Activated CD4-positive, alpha-beta T cell treated with anti-CD3 and anti-CD28 coated beads, Interleukin-2, amount 50 U/mL, for 24 hours (primary cell): ENCODE data around the gene ZMYND19.
A peak's percentile ranks its signal among the peaks of the same experiment; 100 is the strongest.
"Not testable (repeated sequence)": the region's sequence is repeated elsewhere in the genome, so short reads cannot be mapped to it uniquely, and the experiment has no call there.

Source experiments
- DNase-seq, 2 donors: peaks; one replicate each; pipeline ENCODE4 v3.0.0-alpha.2; 2020; ENCODE audit warnings: low read depth in 1 of 2, low spot score in 1 of 2

Gene ZMYND19

GRCh38 chr9:137589441-137590122 is 730 bp downstream of the ZMYND19 start:
- DNase-seq: no peak

- no peak for DNase-seq
Observed at GRCh38 chr9:137588891-137589290, 1.4 kb downstream of the ZMYND19 start.

GRCh38 chr9:137588311-137588710 is 2.0 kb downstream of the ZMYND19 start:
- DNase-seq: no peak

GRCh38 chr9:137586854-137587253 is 3.5 kb downstream of the ZMYND19 start:
- no peak for DNase-seq

GRCh38 chr9:137583957-137584356 is 6.4 kb downstream of the ZMYND19 start:
- no peak for DNase-seq

DNA sequence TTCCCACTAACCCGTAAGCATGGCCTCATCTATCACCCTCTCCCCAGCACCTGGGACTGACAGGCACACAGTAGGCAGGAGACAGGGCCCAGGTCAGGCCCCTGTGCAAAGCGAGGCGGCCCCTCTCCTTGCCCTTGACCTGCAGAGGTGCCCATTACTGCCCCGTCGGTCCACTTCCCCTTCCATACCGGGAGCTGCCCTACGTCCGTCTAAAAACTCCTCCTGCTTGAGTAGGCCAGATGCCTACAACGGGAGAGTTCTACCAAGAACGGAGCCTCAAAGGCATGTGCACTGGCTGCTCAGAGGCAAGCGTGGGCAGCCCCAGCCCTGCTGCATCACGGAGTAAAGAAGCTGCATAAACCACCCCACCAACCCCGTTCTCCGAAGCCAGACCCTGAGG is 7.0 kb downstream of the ZMYND19 start:
- no peak for DNase-seq

DNA sequence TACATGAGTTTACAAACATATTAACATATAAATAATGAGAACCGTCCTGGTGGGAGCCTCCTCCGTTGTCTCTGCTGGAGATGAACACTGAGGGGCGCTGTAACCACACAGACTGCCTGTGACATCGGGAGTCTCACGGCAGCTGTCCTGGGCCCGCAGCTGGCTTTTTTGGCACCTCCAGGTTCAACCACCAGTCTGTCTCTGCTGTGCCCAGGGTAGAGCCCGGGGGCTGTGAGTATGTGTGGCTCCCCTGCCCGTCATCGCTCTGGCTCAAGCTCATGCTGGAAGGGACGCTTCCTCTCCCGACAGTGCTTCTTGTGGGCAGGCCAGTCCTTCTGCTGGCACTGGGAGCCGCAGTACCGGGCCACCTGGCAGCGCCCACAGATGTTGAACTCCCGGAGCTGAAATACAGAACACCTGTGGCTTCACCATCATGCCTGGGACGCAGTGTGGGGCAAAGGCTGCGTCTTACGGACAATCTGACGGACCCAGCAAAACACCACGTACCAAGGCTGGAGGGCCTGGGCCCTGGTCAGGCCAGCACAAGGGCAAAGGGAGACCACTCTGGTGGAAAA is 7.9 kb downstream of the ZMYND19 start:
- DNase-seq: no peak

DNA sequence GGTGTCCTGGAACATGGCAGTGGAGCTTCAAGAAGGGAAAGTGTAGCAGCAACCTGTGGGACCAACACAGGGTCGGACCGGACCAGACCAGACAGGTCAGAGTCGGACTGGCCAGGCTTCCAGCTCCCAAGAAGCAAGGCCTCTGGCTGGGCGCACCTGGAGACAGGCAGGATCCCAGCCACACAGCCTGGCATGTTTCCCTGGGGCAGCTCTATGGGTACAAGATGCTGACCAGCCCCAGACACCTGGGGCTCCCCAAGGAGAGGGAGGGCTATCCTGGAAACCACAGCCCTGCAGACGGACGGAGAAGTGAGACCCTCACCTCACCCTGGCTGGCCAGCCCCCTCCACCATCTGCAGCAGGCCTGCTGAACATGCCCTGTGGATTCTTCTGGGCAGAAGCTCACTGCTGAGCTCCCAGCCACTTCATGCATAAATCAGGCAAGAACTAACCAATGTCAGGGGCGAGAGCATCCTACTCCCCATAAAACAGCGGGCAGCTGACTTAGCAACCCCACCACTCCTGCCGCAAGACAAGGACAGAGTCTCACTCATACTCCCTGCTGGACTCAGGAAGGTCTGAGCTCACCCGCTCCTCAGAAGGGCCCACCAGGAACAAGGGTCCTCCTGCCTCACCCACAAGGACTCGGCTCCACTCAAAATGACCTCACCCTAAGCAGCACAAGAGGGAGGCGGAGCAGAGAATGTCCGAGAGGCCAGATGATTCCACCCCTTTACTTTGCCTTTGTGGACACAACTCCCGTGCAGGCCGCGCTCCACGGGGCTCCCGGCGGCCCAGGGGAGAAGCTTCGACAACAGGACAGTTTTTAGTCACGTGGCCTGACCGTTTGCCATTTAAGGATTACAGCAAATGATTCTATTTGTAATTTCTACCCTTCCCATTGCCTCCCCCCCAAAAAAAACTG is 8.7 kb downstream of the ZMYND19 start:
- no peak for DNase-seq

DNA sequence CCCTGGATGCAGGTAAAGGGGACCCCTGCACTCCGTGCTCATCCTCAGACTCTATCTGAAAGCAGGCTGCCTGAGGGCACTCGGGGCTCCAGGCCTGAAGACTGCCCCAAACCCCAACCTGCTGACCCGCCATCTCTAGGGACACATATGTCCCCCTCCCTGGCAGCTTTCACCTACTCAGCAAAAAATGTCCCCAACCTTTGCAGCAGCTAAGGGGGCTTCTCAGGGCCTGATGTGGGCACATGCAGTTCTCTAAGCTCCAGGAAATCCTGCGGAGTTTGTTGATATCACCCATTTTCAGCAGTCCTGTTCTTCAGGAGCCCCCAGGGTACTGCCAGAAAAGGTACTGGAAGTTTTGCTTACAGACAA is 9.4 kb downstream of the ZMYND19 start:
- no peak for DNase-seq

DNA sequence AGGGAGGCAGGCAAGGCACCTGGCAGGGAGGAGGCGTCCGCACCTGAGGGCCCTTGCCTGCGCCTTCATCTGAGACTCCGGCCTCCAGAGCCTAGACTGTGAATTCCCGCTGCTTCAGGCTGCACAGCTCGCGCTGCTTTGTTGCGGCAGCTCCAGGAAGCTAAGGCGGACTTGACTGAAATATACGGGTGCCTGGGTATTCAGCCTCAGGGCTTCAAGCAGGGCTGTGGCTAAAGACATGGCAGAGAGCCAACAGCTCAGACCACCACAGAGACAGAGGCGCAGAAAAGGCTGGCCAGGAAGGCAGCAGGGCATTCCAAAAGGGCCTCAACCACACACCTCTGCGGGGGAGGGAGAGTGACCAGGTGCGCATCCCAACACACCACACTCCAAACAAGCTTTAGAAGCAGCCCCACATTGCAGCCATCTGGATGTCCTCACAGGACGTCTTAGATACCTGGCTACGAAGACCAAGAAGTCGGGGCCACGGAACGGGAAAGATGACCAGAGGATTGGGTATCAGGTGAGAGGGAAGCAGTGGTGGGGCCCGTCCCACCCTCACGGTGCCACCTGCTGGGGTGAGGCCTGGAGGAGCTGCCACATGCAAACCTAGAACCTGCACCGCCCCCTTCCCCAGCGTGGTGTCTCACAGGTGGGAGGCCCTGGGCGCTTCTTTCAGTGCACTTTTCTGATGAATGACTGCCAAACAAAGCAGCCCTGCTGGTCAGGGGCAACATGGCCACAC is 9.9 kb downstream of the ZMYND19 start:
- DNase-seq: no peak

DNA sequence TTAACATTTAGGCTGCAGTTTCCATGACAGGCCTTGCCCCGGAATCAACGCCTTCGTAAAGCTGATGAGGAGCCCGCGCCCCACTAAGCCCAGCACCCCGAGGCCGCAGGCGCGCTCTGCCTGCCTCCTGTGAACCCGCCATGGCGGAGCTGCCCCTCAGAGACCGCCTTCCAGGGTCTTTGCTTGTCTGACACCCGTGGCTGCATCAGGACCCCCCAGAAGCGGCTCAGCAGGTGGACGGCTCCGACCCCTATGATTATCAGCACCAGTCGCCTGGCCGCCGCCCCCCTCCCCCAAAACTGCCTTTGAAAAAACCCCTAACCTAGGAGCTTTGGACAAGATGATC is 11.1 kb downstream of the ZMYND19 start:
- no peak for DNase-seq

- peak; percentile 93 to 95 for DNase-seq
Observed at GRCh38 chr9:137578518-137579258, 11.6 kb downstream of the ZMYND19 start, which contains the start of gene DPH7. Gene DPH7 (minus strand): TSS chr9:137578925. CDS start chr9:137578777, 148 bp downstream.

GRCh38 chr9:137575716-137576411 is 14.4 kb downstream of the ZMYND19 start:
- no peak for DNase-seq

DNA sequence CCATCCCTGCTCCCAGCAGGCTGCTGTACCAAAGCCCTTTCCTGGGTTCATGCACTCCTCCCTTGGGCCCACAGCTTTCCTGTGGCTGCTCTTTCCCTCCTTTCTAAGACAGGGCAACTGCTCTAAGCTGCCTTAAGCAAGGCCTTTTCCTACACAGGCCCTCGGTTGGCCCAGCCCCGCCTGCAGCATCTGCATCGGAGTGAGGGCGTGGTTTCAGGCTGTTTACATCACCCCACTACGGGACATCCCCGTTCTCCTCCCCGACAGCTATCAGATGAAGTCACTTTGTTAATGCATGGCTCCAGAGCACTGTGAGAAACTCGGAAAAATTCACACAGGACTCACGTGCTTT is 15.0 kb downstream of the ZMYND19 start:
- no peak for DNase-seq

DNA sequence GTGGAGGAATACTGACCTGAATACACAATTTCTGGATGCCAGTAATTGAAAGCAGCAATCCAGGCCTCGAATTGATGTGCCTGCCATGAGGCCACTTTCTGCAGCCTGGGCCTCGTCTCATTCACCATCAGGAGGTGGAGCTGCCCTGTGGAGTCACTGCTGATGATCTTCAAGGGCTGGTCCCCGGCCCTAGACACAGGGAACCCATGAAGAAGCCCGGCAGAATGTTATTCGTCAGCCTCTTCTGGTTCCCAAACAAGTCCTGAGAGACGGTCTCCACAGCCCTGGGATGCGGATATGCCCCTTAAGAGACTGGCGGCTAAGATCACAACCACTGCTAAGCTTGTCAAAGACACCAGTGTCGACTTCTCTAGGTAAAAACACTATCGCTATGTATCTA is 16.1 kb downstream of the ZMYND19 start:
- no peak for DNase-seq

DNA sequence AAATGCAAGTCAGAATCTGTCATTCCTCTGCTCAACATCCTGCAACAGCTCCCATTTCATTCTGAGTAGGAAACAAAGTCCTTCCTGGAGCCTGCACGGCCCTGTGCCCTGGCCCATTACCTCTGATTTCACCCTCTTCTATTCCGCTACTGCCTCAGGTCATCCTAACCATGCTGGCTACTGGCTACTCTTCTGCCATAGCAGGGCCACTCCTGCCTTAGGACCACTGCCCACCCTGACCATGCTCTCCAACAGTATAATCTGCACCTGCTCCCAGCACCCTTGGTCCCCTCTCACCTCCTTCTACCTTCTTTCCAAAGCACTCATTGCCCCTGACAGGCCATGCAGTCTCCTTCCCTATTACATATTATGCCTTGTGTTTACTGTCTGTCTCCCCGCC is 19.7 kb downstream of the ZMYND19 start:
- no peak for DNase-seq

- no peak for DNase-seq
Observed at GRCh38 chr9:137569609-137570203, 20.6 kb downstream of the ZMYND19 start.

DNA sequence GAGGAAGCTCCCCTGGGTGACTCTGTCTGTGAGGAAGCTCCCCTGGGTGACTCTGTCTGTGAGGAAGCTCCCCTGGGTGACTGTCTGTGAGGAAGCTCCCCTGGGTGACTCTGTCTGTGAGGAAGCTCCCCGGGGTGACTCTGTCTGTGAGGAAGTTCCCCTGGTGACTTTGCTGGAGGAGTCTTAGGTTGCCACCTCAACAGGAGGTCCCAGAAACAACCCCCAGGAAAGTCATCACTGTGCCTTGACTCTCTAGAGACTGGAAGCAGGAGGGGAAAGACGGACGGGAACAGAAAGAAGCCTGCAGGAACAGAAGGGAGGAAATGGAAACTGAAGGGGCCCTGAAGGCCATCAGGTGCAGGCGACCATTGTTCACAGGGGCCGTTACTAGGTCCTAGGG is 21.9 kb downstream of the ZMYND19 start:
- DNase-seq: not testable (repeated sequence)

DNA sequence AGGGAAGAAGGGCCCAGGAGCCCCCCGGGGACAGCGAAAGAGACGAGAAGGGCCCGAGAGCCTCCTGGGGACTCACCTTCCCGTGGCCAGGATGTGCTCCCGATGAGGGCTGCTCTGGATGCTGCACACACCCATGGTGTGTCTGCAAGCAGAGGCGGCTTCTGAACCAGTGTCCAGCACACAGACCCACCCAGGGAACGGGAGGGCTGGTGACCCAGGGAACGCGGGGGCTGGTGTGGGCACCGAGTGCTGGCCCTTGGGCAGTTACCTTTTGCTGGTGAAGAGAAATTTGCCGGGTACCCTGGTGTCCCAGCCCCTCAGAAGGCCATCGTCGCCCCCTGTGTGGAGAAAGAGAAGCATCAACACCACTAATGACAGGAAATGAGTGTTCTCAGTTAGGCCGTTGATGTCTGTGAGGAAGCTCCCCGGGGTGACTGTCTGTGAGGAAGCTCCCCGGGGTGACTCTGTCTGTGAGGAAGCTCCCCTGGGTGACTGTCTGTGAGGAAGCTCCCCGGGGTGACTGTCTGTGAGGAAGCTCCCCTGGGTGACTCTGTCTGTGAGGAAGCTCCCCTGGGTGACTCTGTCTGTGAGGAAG is 25.4 kb downstream of the ZMYND19 start:
- no peak for DNase-seq
